ENCODE measurements around the gene SCUBE1.

The SCUBE1 gene

GRCh38 chr22:43343262-43343669, at the start of gene SCUBE1:
SCUBE1 (minus strand) TSS chr22:43343372; CDS start chr22:43343261, 111 bp downstream.
- peaks cover 36% of the 10 kb centered on the region for H3K27me3 Mint-ChIP-seq
- no peak within 1 kb of the TSS for H3K27ac Mint-ChIP-seq
- ATAC-seq (ENCODE audit: low read depth) = peak; percentile 64
- DNase-seq (ENCODE audit: low spot score in 2 of 2) = peak in 1 of 2 donors; percentile 24
- H3K4me1 Mint-ChIP-seq = peaks cover 12% of the 10 kb centered on the region
- H3K36me3 Mint-ChIP-seq = peaks cover 2% of the 10 kb centered on the region
- H3K9me3 Mint-ChIP-seq = no peaks in the 10 kb centered on the region
- no peak within 1 kb of the TSS for H3K4me3 Mint-ChIP-seq

- H3K27me3 Mint-ChIP-seq = peaks cover 10% of the 10 kb centered on the region
- no peaks in the 10 kb centered on the region for H3K9me3 Mint-ChIP-seq
- no peaks in the 10 kb centered on the region for H3K36me3 Mint-ChIP-seq
- H3K4me1 Mint-ChIP-seq = no peaks in the 10 kb centered on the region
- DNase-seq (ENCODE audit: low spot score in 2 of 2) = no peak
- H3K27ac Mint-ChIP-seq = no peak overlapping the region
- no peak for ATAC-seq (ENCODE audit: low read depth)
- no peak overlapping the region for H3K4me3 Mint-ChIP-seq
Observed at GRCh38 chr22:43392385-43392989, 49.3 kb upstream of the SCUBE1 start.

GRCh38 chr22:43391306-43391705, 48.1 kb upstream of the SCUBE1 start:
- Mint-ChIP-seq H3K4me1 (peaks cover 2% of the 10 kb centered on the region), H3K9me3 (no peaks in the 10 kb centered on the region), H3K27ac (no peak overlapping the region), H3K36me3 (no peaks in the 10 kb centered on the region), H3K27me3 (peaks cover 11% of the 10 kb centered on the region), H3K4me3 (no peak overlapping the region)
- DNase-seq (ENCODE audit: low spot score in 2 of 2) (no peak), ATAC-seq (ENCODE audit: low read depth) (no peak)

- Mint-ChIP-seq H3K27ac (no peak overlapping the region), H3K36me3 (no peaks in the 10 kb centered on the region), H3K9me3 (no peaks in the 10 kb centered on the region), H3K27me3 (peaks cover 15% of the 10 kb centered on the region), H3K4me3 (no peak overlapping the region), H3K4me1 (peaks cover 6% of the 10 kb centered on the region)
- DNase-seq (ENCODE audit: low spot score in 2 of 2) (no peak), ATAC-seq (ENCODE audit: low read depth) (no peak)
Observed at GRCh38 chr22:43390872-43391271, 47.7 kb upstream of the SCUBE1 start.

GRCh38 chr22:43390166-43390565, 47.0 kb upstream of the SCUBE1 start:
- Mint-ChIP-seq H3K4me1 (peaks cover 8% of the 10 kb centered on the region), H3K36me3 (no peaks in the 10 kb centered on the region), H3K27ac (no peak overlapping the region), H3K27me3 (peaks cover 15% of the 10 kb centered on the region), H3K9me3 (no peaks in the 10 kb centered on the region), H3K4me3 (no peak overlapping the region)
- ATAC-seq (ENCODE audit: low read depth) = no peak
- no peak for DNase-seq (ENCODE audit: low spot score in 2 of 2)

- DNase-seq (ENCODE audit: low spot score in 2 of 2) (no peak), ATAC-seq (ENCODE audit: low read depth) (no peak)
- H3K9me3 Mint-ChIP-seq = no peaks in the 10 kb centered on the region
- H3K4me3 Mint-ChIP-seq = no peak overlapping the region
- no peaks in the 10 kb centered on the region for H3K36me3 Mint-ChIP-seq
- H3K27me3 Mint-ChIP-seq = peaks cover 15% of the 10 kb centered on the region
- H3K27ac Mint-ChIP-seq = no peak overlapping the region
- peaks cover 8% of the 10 kb centered on the region for H3K4me1 Mint-ChIP-seq
Observed at GRCh38 chr22:43389227-43389836, 46.2 kb upstream of the SCUBE1 start.

GRCh38 chr22:43388420-43388851, 45.3 kb upstream of the SCUBE1 start:
- peaks cover 8% of the 10 kb centered on the region for H3K4me1 Mint-ChIP-seq
- no peaks in the 10 kb centered on the region for H3K9me3 Mint-ChIP-seq
- no peaks in the 10 kb centered on the region for H3K36me3 Mint-ChIP-seq
- DNase-seq (ENCODE audit: low spot score in 2 of 2) (peak; percentile 71 to 82), ATAC-seq (ENCODE audit: low read depth) (peak; percentile 61)
- H3K27ac Mint-ChIP-seq = no peak overlapping the region
- peaks cover 10% of the 10 kb centered on the region for H3K27me3 Mint-ChIP-seq
- H3K4me3 Mint-ChIP-seq = no peak overlapping the region

- no peaks in the 10 kb centered on the region for H3K9me3 Mint-ChIP-seq
- DNase-seq (ENCODE audit: low spot score in 2 of 2) = no peak
- H3K4me3 Mint-ChIP-seq = no peak overlapping the region
- no peaks in the 10 kb centered on the region for H3K36me3 Mint-ChIP-seq
- H3K27ac Mint-ChIP-seq = no peak overlapping the region
- no peak for ATAC-seq (ENCODE audit: low read depth)
- peaks cover 10% of the 10 kb centered on the region for H3K27me3 Mint-ChIP-seq
- H3K4me1 Mint-ChIP-seq = peaks cover 8% of the 10 kb centered on the region
Observed at GRCh38 chr22:43387815-43388214, 44.6 kb upstream of the SCUBE1 start.

GRCh38 chr22:43385770-43386641, 42.8 kb upstream of the SCUBE1 start:
- no peaks in the 10 kb centered on the region for H3K9me3 Mint-ChIP-seq
- no peak overlapping the region for H3K4me3 Mint-ChIP-seq
- peak; percentile 50 to 63 for DNase-seq (ENCODE audit: low spot score in 2 of 2)
- ATAC-seq (ENCODE audit: low read depth) = peak; percentile 89
- H3K27ac Mint-ChIP-seq = no peak overlapping the region
- H3K4me1 Mint-ChIP-seq = peaks cover 8% of the 10 kb centered on the region
- no peaks in the 10 kb centered on the region for H3K36me3 Mint-ChIP-seq
- peaks cover 10% of the 10 kb centered on the region for H3K27me3 Mint-ChIP-seq

GRCh38 chr22:43384863-43385262, 41.7 kb upstream of the SCUBE1 start:
- Mint-ChIP-seq H3K9me3 (no peaks in the 10 kb centered on the region), H3K4me3 (no peak overlapping the region), H3K27ac (no peak overlapping the region), H3K4me1 (peaks cover 8% of the 10 kb centered on the region), H3K36me3 (no peaks in the 10 kb centered on the region), H3K27me3 (peaks cover 11% of the 10 kb centered on the region)
- no peak for ATAC-seq (ENCODE audit: low read depth)
- DNase-seq (ENCODE audit: low spot score in 2 of 2) = no peak

- no peak for DNase-seq (ENCODE audit: low spot score in 2 of 2)
Observed at GRCh38 chr22:43381693-43382092, 38.5 kb upstream of the SCUBE1 start.

GRCh38 chr22:43377896-43378704, 34.9 kb upstream of the SCUBE1 start:
- Mint-ChIP-seq H3K9me3 (peaks cover 7% of the 10 kb centered on the region), H3K4me3 (no peak overlapping the region), H3K27me3 (peaks cover 25% of the 10 kb centered on the region), H3K27ac (no peak overlapping the region), H3K4me1 (no peaks in the 10 kb centered on the region), H3K36me3 (peaks cover 2% of the 10 kb centered on the region)
- no peak for DNase-seq (ENCODE audit: low spot score in 2 of 2)
- no peak for ATAC-seq (ENCODE audit: low read depth)

More at GRCh38 chr22:43381693-43382092, 38.5 kb upstream of the SCUBE1 start:
- ATAC-seq (ENCODE audit: low read depth) = no peak
- Mint-ChIP-seq H3K27me3 (peaks cover 16% of the 10 kb centered on the region), H3K4me1 (peaks cover 8% of the 10 kb centered on the region), H3K36me3 (no peaks in the 10 kb centered on the region), H3K9me3 (no peaks in the 10 kb centered on the region), H3K27ac (no peak overlapping the region), H3K4me3 (no peak overlapping the region)

GRCh38 chr22:43377548-43377895, 34.4 kb upstream of the SCUBE1 start:
- no peak overlapping the region for H3K27ac Mint-ChIP-seq
- no peak for ATAC-seq (ENCODE audit: low read depth)
- peaks cover 7% of the 10 kb centered on the region for H3K9me3 Mint-ChIP-seq
- H3K4me1 Mint-ChIP-seq = no peaks in the 10 kb centered on the region
- H3K36me3 Mint-ChIP-seq = peaks cover 2% of the 10 kb centered on the region
- peaks cover 26% of the 10 kb centered on the region for H3K27me3 Mint-ChIP-seq
- H3K4me3 Mint-ChIP-seq = no peak overlapping the region
- no peak for DNase-seq (ENCODE audit: low spot score in 2 of 2)

Data from memory B cell (primary cell).